Fibroblast of pulmonary artery (primary cell): ENCODE data around the gene PLA2G4C.

Source experiments
- DNase-seq: peaks from one replicate; pipeline ENCODE4 v3.0.0-alpha.2; 2010; ENCODE audit warnings: low read depth
- H3K4me3 ChIP-seq: replicated peaks from 2 replicates; pipeline ENCODE4 v1.5.1; 2011; ENCODE audit warnings: low read depth, mild to moderate bottlenecking, control low read depth, low read length, moderate library complexity
- CTCF ChIP-seq: IDR thresholded peaks from 2 replicates; pipeline ENCODE4 v1.5.1; 2011; ENCODE audit warnings: mild to moderate bottlenecking, control low read depth, low read length, inconsistent platforms; ENCODE audit errors: missing control alignments

The PLA2G4C gene

GRCh38 chr19:48147597-48148175 is 37.1 kb upstream of the PLA2G4C start:
- no peak for DNase-seq
- TF ChIP-seq CTCF = no peak

GRCh38 chr19:48139053-48139452 is 28.4 kb upstream of the PLA2G4C start:
- no peak for DNase-seq
- no peak overlapping the region for H3K4me3 ChIP-seq
- no peak for TF ChIP-seq CTCF

More at GRCh38 chr19:48147597-48148175, 37.1 kb upstream of the PLA2G4C start:
- H3K4me3 ChIP-seq = no peak overlapping the region

GRCh38 chr19:48137411-48137810 is 26.8 kb upstream of the PLA2G4C start:
- DNase-seq = no peak
- no peak for TF ChIP-seq CTCF
- H3K4me3 ChIP-seq = no peak overlapping the region

- H3K4me3 ChIP-seq = no peak overlapping the region
- no peak for TF ChIP-seq CTCF
- no peak for DNase-seq
These were observed 25.9 kb upstream of the PLA2G4C start for GRCh38 chr19:48136547-48136946.

- H3K4me3 ChIP-seq = no peak overlapping the region
- no peak for DNase-seq
- no peak for TF ChIP-seq CTCF
These were observed 24.8 kb upstream of the PLA2G4C start for GRCh38 chr19:48135411-48135810.

- DNase-seq = no peak
- H3K4me3 ChIP-seq = no peak overlapping the region
- no peak for TF ChIP-seq CTCF
These were observed 22.5 kb upstream of the PLA2G4C start for GRCh38 chr19:48133094-48133493.

- no peak overlapping the region for H3K4me3 ChIP-seq
- no peak for DNase-seq
- TF ChIP-seq CTCF = no peak
These were observed 16.9 kb upstream of the PLA2G4C start for GRCh38 chr19:48127561-48127960.
